Measurements from ENCODE around the gene ANKRD16. TPM values are rescaled to one million over a fixed set of nuclear protein-coding genes. Genes with fewer than 3 reads are reported as not detected.
A peak's percentile ranks its signal among the peaks of the same experiment; 100 is the strongest.

The ANKRD16 gene
- total RNA-seq, 1 donor from 2014 or later: 4.9 TPM

DNA sequence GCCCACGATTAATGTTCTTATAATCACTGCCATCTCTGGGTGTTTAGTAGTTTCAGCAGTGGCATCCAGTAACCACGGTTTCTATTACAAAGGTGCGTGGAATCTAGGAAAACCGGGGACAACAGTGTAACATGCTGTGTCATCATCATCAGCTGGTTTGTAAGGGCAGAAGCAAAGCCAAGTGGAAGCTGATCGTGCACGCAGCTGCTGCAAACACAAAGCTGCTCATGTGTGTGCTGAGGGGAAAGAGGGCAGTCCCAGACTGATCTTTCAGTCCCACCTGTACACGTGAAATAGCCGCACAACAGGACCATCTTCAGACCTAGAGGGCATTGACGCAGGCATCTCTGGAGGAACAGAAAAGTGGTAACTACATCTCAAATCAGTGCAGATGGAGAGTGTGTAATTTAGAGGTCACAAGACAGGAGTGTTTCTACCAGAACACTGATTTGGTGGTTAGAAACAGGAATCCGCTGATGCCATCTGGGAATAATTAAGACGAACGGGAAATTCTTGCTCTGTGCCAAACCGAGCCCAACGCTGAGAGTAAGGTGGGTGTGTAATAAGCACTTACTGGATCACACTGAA is 13.4 kb downstream of the ANKRD16 start:
- Mint-ChIP-seq H3K27ac (ENCODE audit: unreplicated experiment) (no peak overlapping the region), H3K4me3 (ENCODE audit: unreplicated experiment) (no peak overlapping the region), H3K27me3 (ENCODE audit: low read depth, unreplicated experiment) (no peaks in the 10 kb centered on the region), H3K4me1 (ENCODE audit: low read depth, unreplicated experiment) (peaks cover 6% of the 10 kb centered on the region), H3K36me3 (ENCODE audit: low read depth, unreplicated experiment) (peaks cover 6% of the 10 kb centered on the region), H3K9me3 (ENCODE audit: unreplicated experiment) (no peaks in the 10 kb centered on the region)
- H3K9ac ChIP-seq (ENCODE audit: low read length): peak overlapping the region; percentile 5
- H3K4me3 ChIP-seq (ENCODE audit: insufficient read depth, low read depth, low read length): no peak overlapping the region
- DNase-seq (ENCODE audit: low read depth) (peak; percentile 93), FAIRE-seq (peak; percentile 26)
- no peaks in the 10 kb centered on the region for H4K20me1 ChIP-seq (ENCODE audit: insufficient read depth, low read length)
- TF ChIP-seq EZH2 (IDR thresholded peaks at IDR 0.05; ENCODE audit: insufficient read depth, low read length): no peak
- TF ChIP-seq CTCF (IDR thresholded peaks at IDR 0.05; ENCODE audit: insufficient read depth, low read depth, low read length): no peak
- H3K27me3 ChIP-seq (ENCODE audit: insufficient read depth, low read length): no peaks in the 10 kb centered on the region
- H3K4me1 ChIP-seq (ENCODE audit: insufficient read depth, low read length): peaks cover 6% of the 10 kb centered on the region
- H3K36me3 ChIP-seq (ENCODE audit: insufficient read depth, low read length): peaks cover 6% of the 10 kb centered on the region
- H3K4me2 ChIP-seq (ENCODE audit: low read length): peak overlapping the region; percentile 50
- no peaks in the 10 kb centered on the region for H3K79me2 ChIP-seq (ENCODE audit: insufficient read depth, low read length)
- H3K27ac ChIP-seq (ENCODE audit: low read depth, low read length): peak overlapping the region; percentile 32
- H2AFZ ChIP-seq (ENCODE audit: low read depth, low read length): no peak overlapping the region
- no peaks in the 10 kb centered on the region for H3K9me3 ChIP-seq (ENCODE audit: insufficient read depth, low read depth, low read length)

- DNase-seq (ENCODE audit: low read depth): no peak
- Histone ChIP-seq H4K20me1 (ENCODE audit: insufficient read depth, low read length) (no peaks in the 10 kb centered on the region), H3K9me3 (ENCODE audit: insufficient read depth, low read depth, low read length) (no peaks in the 10 kb centered on the region), H2AFZ (ENCODE audit: low read depth, low read length) (no peak overlapping the region), H3K4me1 (ENCODE audit: insufficient read depth, low read length) (peaks cover 6% of the 10 kb centered on the region), H3K36me3 (ENCODE audit: insufficient read depth, low read length) (peaks cover 6% of the 10 kb centered on the region), H3K79me2 (ENCODE audit: insufficient read depth, low read length) (no peaks in the 10 kb centered on the region), H3K27ac (ENCODE audit: low read depth, low read length) (no peak overlapping the region), H3K9ac (ENCODE audit: low read length) (no peak overlapping the region), H3K27me3 (ENCODE audit: insufficient read depth, low read length) (no peaks in the 10 kb centered on the region), H3K4me3 (ENCODE audit: insufficient read depth, low read depth, low read length) (no peak overlapping the region), H3K4me2 (ENCODE audit: low read length) (no peak overlapping the region)
- Mint-ChIP-seq H3K9me3 (ENCODE audit: unreplicated experiment) (peaks cover 4% of the 10 kb centered on the region), H3K4me3 (ENCODE audit: unreplicated experiment) (no peak overlapping the region), H3K4me1 (ENCODE audit: low read depth, unreplicated experiment) (peaks cover 6% of the 10 kb centered on the region), H3K27ac (ENCODE audit: unreplicated experiment) (no peak overlapping the region), H3K36me3 (ENCODE audit: low read depth, unreplicated experiment) (no peaks in the 10 kb centered on the region), H3K27me3 (ENCODE audit: low read depth, unreplicated experiment) (no peaks in the 10 kb centered on the region)
- TF ChIP-seq EZH2 (IDR thresholded peaks at IDR 0.05; ENCODE audit: insufficient read depth, low read length) (no peak), CTCF (IDR thresholded peaks at IDR 0.05; ENCODE audit: insufficient read depth, low read depth, low read length) (peak; percentile 80)
- no peak for FAIRE-seq
Observed at GRCh38 chr10:5873515-5873995, 16.1 kb downstream of the ANKRD16 start.

GRCh38 chr10:5871596-5871995 is 18.1 kb downstream of the ANKRD16 start:
- Histone ChIP-seq H3K4me2 (ENCODE audit: low read length) (no peak overlapping the region), H3K27me3 (ENCODE audit: insufficient read depth, low read length) (no peaks in the 10 kb centered on the region), H3K79me2 (ENCODE audit: insufficient read depth, low read length) (no peaks in the 10 kb centered on the region), H3K4me3 (ENCODE audit: insufficient read depth, low read depth, low read length) (no peak overlapping the region), H2AFZ (ENCODE audit: low read depth, low read length) (no peak overlapping the region), H3K9me3 (ENCODE audit: insufficient read depth, low read depth, low read length) (no peaks in the 10 kb centered on the region), H3K27ac (ENCODE audit: low read depth, low read length) (no peak overlapping the region), H3K9ac (ENCODE audit: low read length) (no peak overlapping the region), H3K4me1 (ENCODE audit: insufficient read depth, low read length) (peaks cover 6% of the 10 kb centered on the region), H4K20me1 (ENCODE audit: insufficient read depth, low read length) (no peaks in the 10 kb centered on the region), H3K36me3 (ENCODE audit: insufficient read depth, low read length) (no peaks in the 10 kb centered on the region)
- peaks cover 6% of the 10 kb centered on the region for H3K4me1 Mint-ChIP-seq (ENCODE audit: low read depth, unreplicated experiment)
- no peak for TF ChIP-seq EZH2 (IDR thresholded peaks at IDR 0.05; ENCODE audit: insufficient read depth, low read length)
- no peak for TF ChIP-seq CTCF (IDR thresholded peaks at IDR 0.05; ENCODE audit: insufficient read depth, low read depth, low read length)
- H3K4me3 Mint-ChIP-seq (ENCODE audit: unreplicated experiment): no peak overlapping the region
- no peak overlapping the region for H3K27ac Mint-ChIP-seq (ENCODE audit: unreplicated experiment)
- no peaks in the 10 kb centered on the region for H3K36me3 Mint-ChIP-seq (ENCODE audit: low read depth, unreplicated experiment)
- DNase-seq (ENCODE audit: low read depth): no peak
- H3K27me3 Mint-ChIP-seq (ENCODE audit: low read depth, unreplicated experiment): no peaks in the 10 kb centered on the region
- FAIRE-seq: no peak
- peaks cover 7% of the 10 kb centered on the region for H3K9me3 Mint-ChIP-seq (ENCODE audit: unreplicated experiment)

Data from astrocyte (in vitro differentiated cells and primary cell).